ENCODE measurements around the gene ASPG.

DNA sequence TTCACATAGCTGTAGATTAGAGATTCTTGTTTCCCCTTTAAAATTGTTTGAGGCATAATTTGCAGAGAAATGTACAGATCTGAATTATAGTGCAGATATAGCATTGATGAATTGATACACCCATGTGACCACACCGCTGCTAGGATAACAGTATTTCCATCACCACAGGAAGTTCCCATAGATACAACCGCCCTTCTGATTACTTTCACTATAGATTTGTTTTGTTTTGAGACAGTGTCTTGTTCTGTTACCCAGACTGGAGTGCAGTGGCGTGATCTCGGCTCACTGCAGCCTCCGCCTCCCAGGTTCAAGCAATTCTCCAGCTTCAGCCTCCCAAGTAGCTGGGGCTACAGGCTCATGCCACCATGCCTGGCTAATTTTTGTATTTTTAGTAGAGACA is 8.8 kb upstream of the ASPG start:
- TF ChIP-seq, protein P1, sequence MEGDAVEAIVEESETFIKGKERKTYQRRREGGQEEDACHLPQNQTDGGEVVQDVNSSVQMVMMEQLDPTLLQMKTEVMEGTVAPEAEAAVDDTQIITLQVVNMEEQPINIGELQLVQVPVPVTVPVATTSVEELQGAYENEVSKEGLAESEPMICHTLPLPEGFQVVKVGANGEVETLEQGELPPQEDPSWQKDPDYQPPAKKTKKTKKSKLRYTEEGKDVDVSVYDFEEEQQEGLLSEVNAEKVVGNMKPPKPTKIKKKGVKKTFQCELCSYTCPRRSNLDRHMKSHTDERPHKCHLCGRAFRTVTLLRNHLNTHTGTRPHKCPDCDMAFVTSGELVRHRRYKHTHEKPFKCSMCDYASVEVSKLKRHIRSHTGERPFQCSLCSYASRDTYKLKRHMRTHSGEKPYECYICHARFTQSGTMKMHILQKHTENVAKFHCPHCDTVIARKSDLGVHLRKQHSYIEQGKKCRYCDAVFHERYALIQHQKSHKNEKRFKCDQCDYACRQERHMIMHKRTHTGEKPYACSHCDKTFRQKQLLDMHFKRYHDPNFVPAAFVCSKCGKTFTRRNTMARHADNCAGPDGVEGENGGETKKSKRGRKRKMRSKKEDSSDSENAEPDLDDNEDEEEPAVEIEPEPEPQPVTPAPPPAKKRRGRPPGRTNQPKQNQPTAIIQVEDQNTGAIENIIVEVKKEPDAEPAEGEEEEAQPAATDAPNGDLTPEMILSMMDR (IDR thresholded peaks at IDR 0.05) = no peak
- TF ChIP-seq, protein P2, sequence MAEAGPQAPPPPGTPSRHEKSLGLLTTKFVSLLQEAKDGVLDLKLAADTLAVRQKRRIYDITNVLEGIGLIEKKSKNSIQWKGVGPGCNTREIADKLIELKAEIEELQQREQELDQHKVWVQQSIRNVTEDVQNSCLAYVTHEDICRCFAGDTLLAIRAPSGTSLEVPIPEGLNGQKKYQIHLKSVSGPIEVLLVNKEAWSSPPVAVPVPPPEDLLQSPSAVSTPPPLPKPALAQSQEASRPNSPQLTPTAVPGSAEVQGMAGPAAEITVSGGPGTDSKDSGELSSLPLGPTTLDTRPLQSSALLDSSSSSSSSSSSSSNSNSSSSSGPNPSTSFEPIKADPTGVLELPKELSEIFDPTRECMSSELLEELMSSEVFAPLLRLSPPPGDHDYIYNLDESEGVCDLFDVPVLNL (CRISPR knock-in tag; IDR thresholded peaks at IDR 0.05; ENCODE audit: borderline replicate concordance, low read depth) = no peak
- TF ChIP-seq CREM (CRISPR knock-in tag; IDR thresholded peaks at IDR 0.05) (no peak), EMX1 (CRISPR knock-in tag; IDR thresholded peaks at IDR 0.05) (no peak), TCF7 (CRISPR knock-in tag; IDR thresholded peaks at IDR 0.05; ENCODE audit: low read depth) (no peak), ZNF671 (CRISPR knock-in tag; IDR thresholded peaks at IDR 0.05) (no peak), ZNF317 (CRISPR knock-in tag; IDR thresholded peaks at IDR 0.05; ENCODE audit: borderline replicate concordance, low read depth) (no peak), MYBL2 (CRISPR knock-in tag; IDR thresholded peaks at IDR 0.05) (no peak)
- TF ChIP-seq, protein P3, sequence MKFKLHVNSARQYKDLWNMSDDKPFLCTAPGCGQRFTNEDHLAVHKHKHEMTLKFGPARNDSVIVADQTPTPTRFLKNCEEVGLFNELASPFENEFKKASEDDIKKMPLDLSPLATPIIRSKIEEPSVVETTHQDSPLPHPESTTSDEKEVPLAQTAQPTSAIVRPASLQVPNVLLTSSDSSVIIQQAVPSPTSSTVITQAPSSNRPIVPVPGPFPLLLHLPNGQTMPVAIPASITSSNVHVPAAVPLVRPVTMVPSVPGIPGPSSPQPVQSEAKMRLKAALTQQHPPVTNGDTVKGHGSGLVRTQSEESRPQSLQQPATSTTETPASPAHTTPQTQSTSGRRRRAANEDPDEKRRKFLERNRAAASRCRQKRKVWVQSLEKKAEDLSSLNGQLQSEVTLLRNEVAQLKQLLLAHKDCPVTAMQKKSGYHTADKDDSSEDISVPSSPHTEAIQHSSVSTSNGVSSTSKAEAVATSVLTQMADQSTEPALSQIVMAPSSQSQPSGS (CRISPR knock-in tag; IDR thresholded peaks at IDR 0.05; ENCODE audit: borderline replicate concordance, low read depth) = no peak
- TF ChIP-seq, protein P4, sequence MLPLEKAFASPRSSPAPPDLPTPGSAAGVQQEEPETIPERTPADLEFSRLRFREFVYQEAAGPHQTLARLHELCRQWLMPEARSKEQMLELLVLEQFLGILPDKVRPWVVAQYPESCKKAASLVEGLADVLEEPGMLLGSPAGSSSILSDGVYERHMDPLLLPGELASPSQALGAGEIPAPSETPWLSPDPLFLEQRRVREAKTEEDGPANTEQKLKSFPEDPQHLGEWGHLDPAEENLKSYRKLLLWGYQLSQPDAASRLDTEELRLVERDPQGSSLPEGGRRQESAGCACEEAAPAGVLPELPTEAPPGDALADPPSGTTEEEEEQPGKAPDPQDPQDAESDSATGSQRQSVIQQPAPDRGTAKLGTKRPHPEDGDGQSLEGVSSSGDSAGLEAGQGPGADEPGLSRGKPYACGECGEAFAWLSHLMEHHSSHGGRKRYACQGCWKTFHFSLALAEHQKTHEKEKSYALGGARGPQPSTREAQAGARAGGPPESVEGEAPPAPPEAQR (CRISPR knock-in tag; IDR thresholded peaks at IDR 0.05) = no peak
